ENCODE results near the gene PDLIM1.

Gene PDLIM1

DNA sequence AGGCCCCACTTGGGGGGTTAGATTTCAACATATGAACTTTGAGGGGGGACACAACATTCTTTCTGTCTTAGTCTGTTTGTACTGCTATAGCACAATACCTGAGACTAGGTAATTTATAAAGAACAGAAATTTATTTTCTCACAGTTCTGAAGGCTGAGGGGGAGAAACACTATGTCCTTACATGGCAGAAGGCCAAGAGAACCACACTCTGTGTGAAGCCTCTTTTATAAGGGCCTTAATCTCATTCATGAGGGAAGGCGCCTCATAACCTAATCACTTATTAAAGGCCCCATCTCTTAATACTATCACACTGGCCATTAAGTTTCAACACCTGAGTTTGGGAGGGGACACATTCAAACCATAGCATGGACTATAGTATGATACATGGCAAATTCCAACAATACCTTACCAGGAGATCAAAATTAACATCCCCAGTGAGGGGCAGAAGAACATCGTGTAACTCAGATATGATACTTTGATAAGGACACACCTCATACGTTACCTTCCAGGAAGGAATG, 9.3 kb upstream of the PDLIM1 start:
- Histone ChIP-seq H3K36me3 (ENCODE audit: low read length) (no peaks in the 10 kb centered on the region), H3K9me2 (replicated peaks; ENCODE audit: insufficient read depth, low read length) (no peaks in the 10 kb centered on the region), H3K79me2 (ENCODE audit: insufficient read depth, low read length) (no peaks in the 10 kb centered on the region), H3K4me2 (ENCODE audit: low read depth, low read length, poor library complexity, severe bottlenecking) (no peak overlapping the region), H3F3A (ENCODE audit: insufficient read depth) (no peaks in the 10 kb centered on the region), H3K9me3 (ENCODE audit: insufficient read depth, low read length) (no peaks in the 10 kb centered on the region), H3K9ac (ENCODE audit: low read length) (no peak overlapping the region), H4K20me1 (ENCODE audit: low read depth, low read length) (no peaks in the 10 kb centered on the region), H2AFZ (ENCODE audit: low read depth, low read length, severe bottlenecking) (no peak overlapping the region), H3K27ac (ENCODE audit: low read depth, low read length) (no peak overlapping the region), H3K27me3 (ENCODE audit: low read length) (no peaks in the 10 kb centered on the region), H3K4me3 (ENCODE audit: insufficient read depth, low read length, poor library complexity, severe bottlenecking) (no peak overlapping the region)
- TF ChIP-seq EZH2phosphoT487 (conservative IDR thresholded peaks at IDR 0.05; ENCODE audit: low read length), result no peak
- TF ChIP-seq, protein P1, sequence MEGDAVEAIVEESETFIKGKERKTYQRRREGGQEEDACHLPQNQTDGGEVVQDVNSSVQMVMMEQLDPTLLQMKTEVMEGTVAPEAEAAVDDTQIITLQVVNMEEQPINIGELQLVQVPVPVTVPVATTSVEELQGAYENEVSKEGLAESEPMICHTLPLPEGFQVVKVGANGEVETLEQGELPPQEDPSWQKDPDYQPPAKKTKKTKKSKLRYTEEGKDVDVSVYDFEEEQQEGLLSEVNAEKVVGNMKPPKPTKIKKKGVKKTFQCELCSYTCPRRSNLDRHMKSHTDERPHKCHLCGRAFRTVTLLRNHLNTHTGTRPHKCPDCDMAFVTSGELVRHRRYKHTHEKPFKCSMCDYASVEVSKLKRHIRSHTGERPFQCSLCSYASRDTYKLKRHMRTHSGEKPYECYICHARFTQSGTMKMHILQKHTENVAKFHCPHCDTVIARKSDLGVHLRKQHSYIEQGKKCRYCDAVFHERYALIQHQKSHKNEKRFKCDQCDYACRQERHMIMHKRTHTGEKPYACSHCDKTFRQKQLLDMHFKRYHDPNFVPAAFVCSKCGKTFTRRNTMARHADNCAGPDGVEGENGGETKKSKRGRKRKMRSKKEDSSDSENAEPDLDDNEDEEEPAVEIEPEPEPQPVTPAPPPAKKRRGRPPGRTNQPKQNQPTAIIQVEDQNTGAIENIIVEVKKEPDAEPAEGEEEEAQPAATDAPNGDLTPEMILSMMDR (IDR thresholded peaks at IDR 0.05; ENCODE audit: insufficient read depth, low read length, poor library complexity, severe bottlenecking), result no peak

DNA sequence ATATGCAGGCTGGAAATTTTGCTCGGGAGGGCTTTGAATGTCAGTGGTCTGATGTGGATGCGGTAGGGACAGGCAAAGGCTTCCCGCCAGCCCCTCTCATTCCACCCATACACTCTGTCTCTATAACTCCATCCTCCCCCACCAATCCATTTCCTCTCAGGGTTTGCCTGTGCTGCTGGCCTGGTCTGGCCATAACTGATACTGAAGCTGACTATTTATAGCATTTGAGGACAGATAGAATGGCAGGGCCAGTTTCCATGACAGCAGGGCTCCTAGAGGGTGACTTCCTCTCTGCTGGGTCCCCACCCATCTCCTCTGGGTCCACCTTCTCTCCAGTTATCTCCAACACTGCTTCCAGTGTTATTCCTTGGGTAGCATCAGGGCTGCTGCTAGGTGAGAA, 6.6 kb upstream of the PDLIM1 start:
- H3K9me2 ChIP-seq (replicated peaks; ENCODE audit: insufficient read depth, low read length), result no peaks in the 10 kb centered on the region
- no peak overlapping the region for H2AFZ ChIP-seq (ENCODE audit: low read depth, low read length, severe bottlenecking)
- no peak overlapping the region for H3K4me2 ChIP-seq (ENCODE audit: low read depth, low read length, poor library complexity, severe bottlenecking)
- no peak overlapping the region for H3K4me3 ChIP-seq (ENCODE audit: insufficient read depth, low read length, poor library complexity, severe bottlenecking)
- H3K27ac ChIP-seq (ENCODE audit: low read depth, low read length), result no peak overlapping the region
- H3F3A ChIP-seq (ENCODE audit: insufficient read depth), result peaks cover 21% of the 10 kb centered on the region
- no peak overlapping the region for H3K9ac ChIP-seq (ENCODE audit: low read length)
- no peaks in the 10 kb centered on the region for H3K79me2 ChIP-seq (ENCODE audit: insufficient read depth, low read length)
- TF ChIP-seq, protein P1 (IDR thresholded peaks at IDR 0.05; ENCODE audit: insufficient read depth, low read length, poor library complexity, severe bottlenecking), result no peak
- no peak for TF ChIP-seq EZH2phosphoT487 (conservative IDR thresholded peaks at IDR 0.05; ENCODE audit: low read length)
- H3K27me3 ChIP-seq (ENCODE audit: low read length), result no peaks in the 10 kb centered on the region
- H3K36me3 ChIP-seq (ENCODE audit: low read length), result no peaks in the 10 kb centered on the region
- H4K20me1 ChIP-seq (ENCODE audit: low read depth, low read length), result no peaks in the 10 kb centered on the region
- no peaks in the 10 kb centered on the region for H3K9me3 ChIP-seq (ENCODE audit: insufficient read depth, low read length)

DNA sequence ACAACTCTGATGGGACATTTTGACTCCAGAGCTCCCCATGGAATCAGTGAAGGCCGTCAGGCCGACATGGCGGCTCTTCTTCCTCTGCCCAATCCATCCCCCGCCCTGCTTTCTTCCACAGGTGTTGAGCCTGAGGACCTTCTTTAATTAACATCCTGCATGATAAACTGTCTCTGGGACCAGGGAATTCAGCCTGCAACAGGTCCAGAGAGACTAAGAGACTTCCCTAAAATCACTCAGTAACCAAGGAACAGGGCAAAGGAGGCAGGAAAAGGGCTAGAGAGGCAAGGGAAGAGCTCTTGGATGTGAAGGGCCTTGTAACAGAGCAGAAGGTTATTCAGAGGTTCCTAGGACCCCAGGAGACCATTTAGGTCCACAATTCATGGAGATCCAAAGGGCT, 6.0 kb upstream of the PDLIM1 start:
- Histone ChIP-seq H3K4me3 (ENCODE audit: insufficient read depth, low read length, poor library complexity, severe bottlenecking) (no peak overlapping the region), H2AFZ (ENCODE audit: low read depth, low read length, severe bottlenecking) (no peak overlapping the region), H3K9me2 (replicated peaks; ENCODE audit: insufficient read depth, low read length) (no peaks in the 10 kb centered on the region), H3K4me2 (ENCODE audit: low read depth, low read length, poor library complexity, severe bottlenecking) (no peak overlapping the region), H3F3A (ENCODE audit: insufficient read depth) (peaks cover 27% of the 10 kb centered on the region), H3K79me2 (ENCODE audit: insufficient read depth, low read length) (no peaks in the 10 kb centered on the region), H3K27ac (ENCODE audit: low read depth, low read length) (no peak overlapping the region), H3K27me3 (ENCODE audit: low read length) (no peaks in the 10 kb centered on the region), H3K9me3 (ENCODE audit: insufficient read depth, low read length) (no peaks in the 10 kb centered on the region), H4K20me1 (ENCODE audit: low read depth, low read length) (no peaks in the 10 kb centered on the region), H3K9ac (ENCODE audit: low read length) (no peak overlapping the region), H3K36me3 (ENCODE audit: low read length) (no peaks in the 10 kb centered on the region)
- TF ChIP-seq, protein P1 (IDR thresholded peaks at IDR 0.05; ENCODE audit: insufficient read depth, low read length, poor library complexity, severe bottlenecking), result no peak
- TF ChIP-seq EZH2phosphoT487 (conservative IDR thresholded peaks at IDR 0.05; ENCODE audit: low read length), result no peak
